IMR-90 (cell line): Measurements from ENCODE around the gene MMEL1. TPM values are rescaled to one million over a fixed set of nuclear protein-coding genes. Genes with fewer than 3 reads are reported as not detected.

ENCODE experiments used
- ATAC-seq: fragments of 200-7000 bp; cut with Tn5 transposase; 2 replicates; pipeline ENCODE4 v1.9.1; 2020; ENCODE audit warnings: low read depth, mild to moderate bottlenecking, moderate library complexity
- BruUV-seq: library from RNA; stranded (reverse); fragments of 400-500 nt; replicated peaks from 2 replicates; lab custom pipeline; 2021; lab: Mats Ljungman, UMichigan
- CTCF ChIA-PET: fragments of 300-600 bp; formaldehyde crosslinking; extraction: SDS; loops from one replicate; lab custom pipeline; 2021; ENCODE audit warnings: antibody characterized with exemption; lab: Yijun Ruan, JAX
- POLR2A ChIA-PET: fragments of 300-600 bp; sonication (Branson Sonifier 250); formaldehyde crosslinking; loops from one replicate; lab custom pipeline; 2022; ENCODE audit warnings: antibody characterized with exemption; ENCODE audit not compliant: unreplicated experiment; lab: Charles Lee
- DNase-seq: peaks from one replicate; pipeline ENCODE4 v3.0.0; 2013
- H2AFZ ChIP-seq: replicated peaks from 2 replicates; pipeline ENCODE3; 2013; ENCODE audit warnings: low read length, mild to moderate bottlenecking; ENCODE audit not compliant: poor library complexity
- H2AK5ac ChIP-seq: 2 replicates; pipeline ENCODE4 v1.6.1; 2013; ENCODE audit warnings: low read depth, low read length, inconsistent platforms
- H2AK9ac ChIP-seq: replicated peaks from 2 replicates; pipeline ENCODE3; 2013; ENCODE audit warnings: mild to moderate bottlenecking, low read depth, low read length, moderate library complexity; ENCODE audit not compliant: poor library complexity
- H2BK120ac ChIP-seq: 2 replicates; pipeline ENCODE4 v1.6.1; 2013; ENCODE audit warnings: low read depth, low read length, inconsistent platforms
- H2BK15ac ChIP-seq: 3 replicates; pipeline ENCODE4 v1.6.1; 2013; ENCODE audit warnings: low read depth, low read length, inconsistent platforms
- H2BK20ac ChIP-seq: 2 replicates; pipeline ENCODE4 v1.6.1; 2013; ENCODE audit warnings: low read depth, mild to moderate bottlenecking, inconsistent platforms, low read length, moderate library complexity
- H2BK5ac ChIP-seq: 2 replicates; pipeline ENCODE4 v1.6.1; 2013; ENCODE audit warnings: mild to moderate bottlenecking, low read depth, low read length, inconsistent platforms; ENCODE audit not compliant: poor library complexity, severe bottlenecking
- H3K14ac ChIP-seq: replicated peaks from 2 replicates; pipeline ENCODE4 v1.6.1; 2013; ENCODE audit warnings: low read depth, low read length, inconsistent platforms
- H3K18ac ChIP-seq: 2 replicates; pipeline ENCODE4 v1.6.1; 2013; ENCODE audit warnings: low read depth, low read length, control low read depth
- H3K23ac ChIP-seq: 2 replicates; pipeline ENCODE4 v1.6.1; 2013; ENCODE audit warnings: low read depth, low read length, inconsistent platforms
- H3K27ac ChIP-seq: 2 replicates; pipeline ENCODE4 v1.5.1; 2013; ENCODE audit warnings: mild to moderate bottlenecking, control low read depth, low read length; ENCODE audit not compliant: insufficient read depth
- H3K27me3 ChIP-seq: 2 replicates; pipeline ENCODE4 v1.6.1; 2013; ENCODE audit warnings: low read length; ENCODE audit not compliant: control insufficient read depth, insufficient read depth
- H3K36me3 ChIP-seq: 2 replicates; pipeline ENCODE4 v1.6.1; 2013; ENCODE audit warnings: low read length, mixed read lengths; ENCODE audit not compliant: control insufficient read depth, insufficient read depth
- H3K4ac ChIP-seq: 2 replicates; pipeline ENCODE4 v1.6.1; 2013; ENCODE audit warnings: low read depth, low read length, inconsistent platforms
- H3K4me1 ChIP-seq: 2 replicates; pipeline ENCODE4 v1.6.1; 2013; ENCODE audit warnings: low read length, mixed read lengths; ENCODE audit not compliant: control insufficient read depth, insufficient read depth
- H3K4me2 ChIP-seq: 2 replicates; pipeline ENCODE4 v1.6.1; 2013; ENCODE audit warnings: low read depth, mild to moderate bottlenecking, control low read depth, low read length, moderate library complexity
- H3K4me3 ChIP-seq: 2 replicates; pipeline ENCODE4 v1.5.1; 2013; ENCODE audit warnings: low read depth, mild to moderate bottlenecking, control low read depth, low read length, moderate library complexity; ENCODE audit not compliant: insufficient read depth
- H3K56ac ChIP-seq: 2 replicates; pipeline ENCODE4 v1.6.1; 2013; ENCODE audit warnings: low read length, inconsistent platforms; ENCODE audit not compliant: insufficient read depth; ENCODE audit errors: extremely low read depth
- H3K79me1 ChIP-seq, 2 experiments: 2 replicates each; pipeline ENCODE4 v1.6.1; 2013; ENCODE audit warnings: low read length in 2 of 2, inconsistent platforms in 1 of 2, low read depth in 1 of 2
- H3K9ac ChIP-seq: 2 replicates; pipeline ENCODE4 v1.6.1; 2013; ENCODE audit warnings: low read depth, low read length, control low read depth
- H3K9me1 ChIP-seq: 2 replicates; pipeline ENCODE4 v1.6.1; 2013; ENCODE audit warnings: low read length, inconsistent platforms; ENCODE audit not compliant: insufficient read depth
- H3K9me3 ChIP-seq: 2 replicates; pipeline ENCODE4 v1.6.1; 2013; ENCODE audit warnings: low read length; ENCODE audit not compliant: control insufficient read depth, insufficient read depth
- H4K20me1 ChIP-seq: 2 replicates; pipeline ENCODE4 v1.6.1; 2013; ENCODE audit warnings: low read length, inconsistent platforms; ENCODE audit not compliant: insufficient read depth
- H4K5ac ChIP-seq: 2 replicates; pipeline ENCODE4 v1.6.1; 2013; ENCODE audit warnings: mild to moderate bottlenecking, low read depth, low read length, control low read depth
- H4K8ac ChIP-seq, 2 experiments: 2 replicates each; pipeline ENCODE4 v1.6.1; 2013; ENCODE audit warnings: low read depth in 2 of 2, low read length in 2 of 2, control low read depth in 1 of 2, inconsistent platforms in 1 of 2
- H4K91ac ChIP-seq: 2 replicates; pipeline ENCODE4 v1.6.1; 2013; ENCODE audit warnings: low read depth, low read length, inconsistent platforms; ENCODE audit not compliant: insufficient read depth
- BHLHE40 ChIP-seq: fragments of 150-350 bp; IDR thresholded peaks from 2 replicates; pipeline ENCODE4 v1.6.1; 2016; ENCODE audit warnings: mild to moderate bottlenecking, low read depth, low read length
- CHD1 ChIP-seq: IDR thresholded peaks from 2 replicates; pipeline ENCODE4 v1.6.1; 2012; ENCODE audit warnings: low read depth, low read length, improper control_type of control experiment
- POLR2A ChIP-seq: IDR thresholded peaks from 2 replicates; pipeline ENCODE4 v1.6.1; 2012; ENCODE audit warnings: mild to moderate bottlenecking, low read depth, low read length
- RAD21 ChIP-seq: IDR thresholded peaks from 2 replicates; pipeline ENCODE4 v1.6.1; 2012; ENCODE audit warnings: low read length, improper control_type of control experiment
- RCOR1 ChIP-seq: IDR thresholded peaks from 2 replicates; pipeline ENCODE4 v1.6.1; 2012; ENCODE audit warnings: mild to moderate bottlenecking, low read length, improper control_type of control experiment; ENCODE audit not compliant: insufficient replicate concordance
- RFX5 ChIP-seq: IDR thresholded peaks from 2 replicates; pipeline ENCODE4 v1.8.0; 2012; ENCODE audit warnings: low read depth, mild to moderate bottlenecking, low read length, moderate library complexity
- SMC3 ChIP-seq: fragments of 150-350 bp; IDR thresholded peaks from 2 replicates; pipeline ENCODE4 v1.6.1; 2016; ENCODE audit warnings: low read depth, mild to moderate bottlenecking, antibody characterized with exemption, low read length, moderate library complexity
- WGBS, 2 experiments: methylation state at CpG; one replicate each; pipeline versions ENCODE4 v1.1.5 to v1.1.7; 2013; ENCODE audit warnings: missing lambda C conversion rate in 2 of 2; ENCODE audit not compliant: insufficient read length in 1 of 2; ENCODE audit errors: extremely low coverage in 2 of 2; 5-methylcytosine and 5-hydroxymethylcytosine counted together
- dilution Hi-C: fragments of 300-500 bp; cut with HindIII; formaldehyde crosslinking; loops from one replicate; pipeline ENCODE4 v1.14.3; 2018; ENCODE audit warnings: low sequenced_read_pairs; ENCODE audit not compliant: unreplicated experiment
- in situ Hi-C: fragments of 300-500 bp; cut with MboI; formaldehyde crosslinking; loops from 3 replicates; pipeline ENCODE4 v1.14.3; 2019; ENCODE audit warnings: low sequenced_read_pairs, inconsistent platforms, mixed read lengths
- intact Hi-C: fragments of 100-400 bp; cut with micrococcal nuclease; formaldehyde crosslinking; loops from 2 replicates; pipeline ENCODE4 v1.10.0; 2022
- polyA plus RNA-seq, 3 experiments: library from polyadenylated mRNA; depleted of rRNA; stranded (reverse); fragments of >200 nt; gene quantifications; 2 replicates each; pipeline ENCODE4 v1.2.3, GENCODE V29; 2012; ENCODE audit warnings: low replicate concordance in 1 of 3
- total RNA-seq: library from RNA; depleted of rRNA; stranded (reverse); fragments of >200 nt; gene quantifications from 2 replicates; pipeline ENCODE4 v1.2.3, GENCODE V29; 2012

Gene MMEL1
- total and polyA plus RNA-seq, 2 of the 4 experiments (the other 2 are of a cell fraction) = under 0.01 to 0.12 TPM

DNA sequence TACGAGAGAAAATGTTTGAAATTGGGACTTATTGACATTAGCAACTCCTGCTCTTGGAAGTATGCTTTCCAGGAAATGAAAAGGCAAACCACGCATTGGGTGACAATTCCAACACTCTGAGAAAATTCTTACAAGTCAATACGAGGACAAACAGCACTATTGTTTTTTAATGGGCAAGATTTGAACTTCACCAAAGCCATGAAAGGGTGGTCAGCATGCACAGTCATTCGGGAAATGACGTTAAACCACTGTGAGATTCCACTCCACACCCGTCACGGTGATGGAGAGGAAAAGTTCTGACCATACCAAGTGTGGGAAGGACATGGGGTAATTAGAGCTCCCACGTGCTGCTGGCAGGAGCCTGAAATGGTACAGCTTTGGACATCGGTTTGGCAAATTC, 58.5 kb downstream of the MMEL1 start:
- Histone ChIP-seq H3K4me3 (no peak overlapping the region), H3K4ac (no peak overlapping the region), H3K23ac (no peak overlapping the region), H3K4me2 (no peak overlapping the region), H3K14ac (no peak overlapping the region), H2BK20ac (no peak overlapping the region), H2AK5ac (no peak overlapping the region), H3K9ac (no peak overlapping the region), H3K27me3 (peaks cover 25% of the 10 kb centered on the region), H3K36me3 (no peaks in the 10 kb centered on the region), H3K4me1 (no peaks in the 10 kb centered on the region), H3K56ac (no peak overlapping the region), H4K5ac (no peak overlapping the region), H3K9me1 (no peaks in the 10 kb centered on the region), H4K20me1 (no peaks in the 10 kb centered on the region), H2AK9ac (no peak overlapping the region), H2AFZ (no peak overlapping the region), H2BK120ac (no peak overlapping the region), H4K91ac (no peak overlapping the region), H2BK5ac (no peak overlapping the region), H3K79me1 (no peaks in the 10 kb centered on the region), H3K18ac (no peak overlapping the region), H3K9me3 (peaks cover 3% of the 10 kb centered on the region), H2BK15ac (no peak overlapping the region), H3K27ac (no peak overlapping the region), H4K8ac (no peak overlapping the region)
- DNase-seq = peak; percentile 25
- intact Hi-C loops = no loop called here
- POLR2A ChIA-PET = no interaction called here
- ATAC-seq = no peak
- dilution Hi-C loops = no loop called here
- no CpG with 5 or more reads among the region's 9 CpGs for WGBS, 2 experiments
- in situ Hi-C loops = no loop called here
- no TSS peak for BruUV-seq
- CTCF ChIA-PET = no interaction called here
- TF ChIP-seq SMC3 (no peak), POLR2A (no peak), CHD1 (no peak), RFX5 (no peak), BHLHE40 (no peak), RCOR1 (no peak), RAD21 (no peak)
